DMS153 treated with DMSO at 0.1 percent for 48 hours (cell line): ENCODE results near the gene ALG12.

ENCODE experiments used
- DNase-seq: peaks from one replicate; lab custom pipeline; 2025; ENCODE audit not compliant: unreplicated experiment; lab: John Stamatoyannopoulos, UW

ALG12 gene

DNA sequence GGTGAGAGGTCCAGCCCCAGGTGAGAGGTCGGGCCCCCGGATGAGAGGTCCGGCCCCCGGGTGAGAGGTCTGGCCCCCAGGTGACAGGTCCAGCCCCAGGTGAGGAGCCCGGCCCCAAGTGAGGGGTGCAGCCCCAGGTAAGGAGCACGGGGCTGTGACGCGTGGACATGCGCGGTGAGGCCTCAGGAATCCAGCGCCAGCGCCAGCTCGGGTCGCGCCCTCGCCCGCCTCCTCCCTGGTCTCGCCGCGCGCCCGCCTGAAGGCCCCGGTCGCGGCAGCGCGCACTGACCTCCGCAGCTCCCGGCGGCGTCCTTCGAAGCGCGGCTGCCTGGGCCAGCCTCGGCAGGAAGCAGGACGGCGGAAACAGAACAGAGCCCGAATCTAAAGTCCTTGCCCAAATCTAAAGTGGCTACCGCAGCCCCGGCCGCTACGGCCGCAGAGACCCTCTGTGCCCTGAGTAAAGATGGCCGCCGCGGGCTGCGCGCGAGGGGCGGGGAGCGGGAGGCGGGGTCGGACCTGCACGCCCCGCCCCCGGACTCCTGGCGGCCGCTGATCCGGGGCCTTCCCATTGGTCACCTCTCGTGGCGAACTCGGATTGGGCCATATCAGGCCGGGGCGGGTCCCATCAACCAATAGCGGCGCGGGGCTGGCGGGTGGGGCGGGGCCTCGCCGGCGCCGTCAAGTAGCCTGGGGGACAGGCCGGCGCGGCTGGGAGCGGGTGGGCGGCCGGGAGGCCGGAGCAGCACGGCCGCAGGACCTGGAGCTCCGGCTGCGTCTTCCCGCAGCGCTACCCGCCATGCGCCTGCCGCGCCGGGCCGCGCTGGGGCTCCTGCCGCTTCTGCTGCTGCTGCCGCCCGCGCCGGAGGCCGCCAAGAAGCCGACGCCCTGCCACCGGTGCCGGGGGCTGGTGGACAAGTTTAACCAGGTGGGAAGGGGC is at the start of gene ALG12, which contains the start of gene CRELD2:
Gene ALG12 (minus strand): TSS at position 465 of the 937 bp plus-strand sequence. CDS start 4,673 bp downstream, outside the sequence.
Gene CRELD2 (plus strand): TSS at position 661 of the 937 bp plus-strand sequence. CDS start 136 bp downstream, at position 797.
- peak; percentile 92 for DNase-seq

DNA sequence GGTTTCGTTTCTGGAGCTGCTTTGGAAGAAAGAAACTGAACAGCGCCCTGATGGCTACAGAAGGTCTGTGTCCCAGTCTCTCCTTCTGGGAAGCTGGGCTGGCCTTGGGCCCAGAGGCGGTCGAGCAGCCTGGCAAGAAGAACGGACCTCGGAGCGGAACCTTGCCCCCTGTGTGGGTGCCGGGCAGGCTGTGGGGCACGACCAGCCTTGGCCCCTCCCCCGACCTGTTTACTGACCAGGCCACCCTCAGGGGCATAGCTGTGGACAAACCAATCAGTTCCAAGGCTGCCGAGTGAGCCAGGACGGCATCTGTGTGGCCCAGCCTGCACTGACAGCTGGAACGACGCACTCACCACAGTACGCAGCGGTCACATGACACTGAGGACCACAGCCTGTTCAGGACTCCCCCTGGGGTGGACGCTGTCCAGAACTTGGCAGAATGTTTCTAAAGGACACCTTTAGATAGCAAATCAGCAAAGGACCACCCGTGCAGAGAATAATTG is 49.5 kb upstream of the ALG12 start:
- DNase-seq, result no peak

DNA sequence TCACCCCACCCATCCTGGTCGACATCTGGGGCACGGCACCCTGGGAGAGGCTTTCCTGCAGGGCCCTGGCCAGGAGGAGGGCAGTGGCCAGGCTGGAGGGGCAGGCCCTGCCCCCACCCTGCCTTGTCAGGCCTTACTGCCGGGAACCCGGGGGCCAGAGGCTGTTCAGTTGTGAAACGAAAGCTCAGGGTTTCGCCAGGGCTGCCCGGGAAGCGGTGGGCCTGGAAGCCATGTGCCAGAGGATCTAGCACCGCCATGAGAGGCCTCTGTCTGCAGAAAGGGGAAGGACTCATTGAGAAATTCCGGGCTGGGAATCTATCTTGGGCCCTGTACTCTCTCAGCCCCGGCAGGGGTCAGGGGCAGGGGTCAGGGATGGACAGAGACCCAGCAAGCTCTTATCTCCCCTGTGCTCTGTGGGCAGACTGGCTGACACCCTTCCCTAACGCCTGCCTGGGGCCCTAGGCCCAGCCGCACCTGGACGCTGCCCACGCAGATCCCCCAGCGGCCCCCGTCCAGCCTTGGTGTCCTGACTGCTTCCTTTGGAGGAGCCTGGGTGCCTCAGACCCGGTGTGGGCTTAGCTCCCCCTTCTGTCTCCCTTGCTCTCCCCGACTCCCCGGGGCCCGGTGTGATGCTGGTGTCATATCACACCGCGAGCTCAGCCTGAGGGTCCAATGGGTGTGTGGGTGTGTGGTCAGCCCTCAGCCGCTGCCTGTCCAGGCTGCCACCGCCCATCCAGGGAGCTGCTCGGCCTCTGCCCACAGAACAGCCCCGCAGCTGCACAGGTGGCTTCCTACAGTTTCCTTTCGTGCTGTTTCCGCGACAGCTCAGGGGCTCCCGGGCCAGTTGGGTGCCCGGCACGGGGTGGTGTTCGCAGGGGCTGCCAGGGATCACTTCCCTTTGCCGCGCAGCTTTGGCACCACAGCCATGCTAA is 48.8 kb upstream of the ALG12 start:
- no peak for DNase-seq

DNA sequence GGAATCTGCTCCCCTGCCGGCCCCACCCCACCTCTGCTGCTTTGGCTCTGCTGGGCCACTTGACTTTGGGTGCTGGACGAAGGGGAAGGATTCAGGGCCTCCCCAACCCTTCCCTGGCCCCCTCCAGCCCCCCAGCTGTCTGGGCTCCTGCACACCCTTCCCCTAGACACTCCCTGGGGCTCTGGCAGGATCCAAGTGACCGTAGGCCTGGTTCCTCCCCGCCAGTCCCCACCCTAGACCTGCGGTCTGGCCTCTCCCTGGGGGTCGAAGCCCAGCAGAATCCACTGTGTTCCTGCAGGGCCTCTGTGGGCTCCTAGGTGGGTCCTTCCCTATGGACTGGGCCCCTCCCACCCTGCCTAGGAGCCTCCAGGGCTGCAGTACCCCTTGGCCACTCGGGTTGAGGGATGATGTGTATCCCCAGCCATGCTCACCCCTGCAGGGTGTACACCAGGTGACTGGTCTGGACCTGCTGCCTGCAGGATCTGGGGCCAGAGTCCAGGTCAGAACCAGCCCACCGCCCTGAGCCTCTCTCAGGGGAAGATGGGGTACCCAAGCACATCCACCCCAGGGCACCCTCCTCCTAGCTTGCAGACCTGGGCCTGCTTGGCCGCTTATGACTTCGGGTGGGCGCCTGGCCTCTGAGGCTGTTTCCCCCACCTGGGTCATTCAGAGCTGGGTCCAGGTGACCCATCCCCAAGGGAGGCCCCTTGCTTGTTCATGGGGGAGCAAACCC is 48.0 kb upstream of the ALG12 start:
- no peak for DNase-seq

DNA sequence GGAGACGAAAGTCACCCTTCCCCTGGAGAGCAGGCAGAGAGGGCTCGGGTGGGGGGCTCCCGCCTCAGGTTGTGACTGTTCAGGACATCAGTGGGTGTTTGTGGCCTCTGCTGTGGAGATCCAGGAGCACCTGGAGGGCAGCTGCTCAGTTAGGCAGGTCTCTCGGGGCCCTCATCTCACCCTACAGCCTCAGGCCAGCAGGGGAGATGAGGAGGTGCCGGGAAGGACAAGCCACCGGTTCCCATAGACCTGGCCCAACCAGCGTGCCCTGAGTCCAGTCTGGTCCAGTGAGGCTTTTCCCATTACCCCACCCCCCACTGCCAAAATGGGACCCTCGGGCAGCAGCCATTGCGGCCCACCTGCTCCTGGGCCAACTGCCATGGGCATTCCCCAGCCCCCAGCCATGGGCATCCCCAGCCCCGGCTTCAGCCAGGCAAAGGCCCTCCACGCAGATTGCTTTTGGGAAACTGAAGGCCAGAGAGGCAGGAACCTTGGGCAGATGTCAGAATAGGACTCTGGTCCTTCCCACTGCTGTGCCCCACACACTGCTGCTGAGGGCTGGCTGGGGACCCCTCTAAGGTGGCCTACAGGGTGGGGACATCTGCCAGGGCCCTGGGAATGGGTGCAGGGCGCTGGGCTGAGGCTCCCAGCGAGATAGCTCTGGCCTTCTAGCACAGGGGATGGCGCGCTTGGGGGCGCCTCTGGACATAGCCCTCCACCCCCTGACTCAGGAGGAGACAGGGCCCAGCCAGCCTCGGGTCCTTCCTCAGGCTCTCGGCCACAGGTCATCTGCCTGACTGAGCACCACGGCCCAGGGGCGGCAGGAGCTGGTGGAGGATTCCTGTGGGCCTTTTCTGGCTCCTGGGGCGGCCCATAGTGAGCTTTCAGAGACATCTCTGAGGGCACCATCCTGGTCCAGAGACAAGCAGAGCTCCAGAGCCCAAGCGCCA is 47.1 kb upstream of the ALG12 start:
- no peak for DNase-seq

DNA sequence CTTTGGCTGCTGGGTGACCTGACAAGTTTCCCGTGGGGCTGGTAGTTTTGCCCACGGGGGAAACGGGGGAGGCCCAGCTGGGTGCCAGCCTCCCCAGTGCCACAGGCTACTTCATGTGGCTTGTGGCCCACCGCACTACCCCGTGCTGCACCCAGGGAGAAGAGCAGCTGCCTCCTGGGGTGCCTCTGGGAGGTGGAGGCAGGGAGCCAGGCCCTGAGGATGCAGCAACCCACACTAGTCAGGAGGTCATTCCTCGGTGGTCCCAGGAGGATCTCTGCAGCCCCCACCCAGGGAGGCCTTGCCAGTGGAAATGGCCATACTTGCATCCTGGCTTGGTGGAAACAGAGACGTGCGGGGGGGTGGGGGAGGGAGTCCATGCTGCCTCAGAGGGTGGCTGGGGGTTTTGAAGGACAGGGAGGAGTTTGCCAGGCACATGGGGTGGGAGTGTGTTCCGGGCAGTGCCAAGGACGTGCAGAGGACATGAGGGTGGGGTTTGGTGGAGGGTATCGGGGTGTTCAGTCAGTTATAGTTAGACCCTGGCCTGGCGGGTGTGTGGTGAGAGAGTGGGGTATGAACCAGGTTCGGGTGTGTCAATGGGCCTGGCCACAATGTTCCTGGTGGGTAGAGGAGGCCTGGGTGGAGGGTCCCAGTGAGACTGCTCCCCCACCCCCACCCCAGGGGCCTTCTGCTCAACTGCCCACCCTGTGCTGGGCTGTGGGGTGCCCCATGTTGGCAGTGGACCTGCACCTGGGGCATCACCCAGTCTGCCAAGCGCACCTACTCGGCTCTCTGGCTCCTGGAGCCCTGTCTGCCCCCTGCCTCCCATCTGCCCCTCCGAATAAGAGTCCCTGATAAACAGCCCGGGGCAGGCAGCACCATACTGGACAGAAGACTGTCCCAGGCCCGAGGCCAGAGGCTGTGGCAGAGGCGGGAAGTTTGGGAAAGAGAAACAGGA is 46.2 kb upstream of the ALG12 start:
- DNase-seq, result no peak

DNA sequence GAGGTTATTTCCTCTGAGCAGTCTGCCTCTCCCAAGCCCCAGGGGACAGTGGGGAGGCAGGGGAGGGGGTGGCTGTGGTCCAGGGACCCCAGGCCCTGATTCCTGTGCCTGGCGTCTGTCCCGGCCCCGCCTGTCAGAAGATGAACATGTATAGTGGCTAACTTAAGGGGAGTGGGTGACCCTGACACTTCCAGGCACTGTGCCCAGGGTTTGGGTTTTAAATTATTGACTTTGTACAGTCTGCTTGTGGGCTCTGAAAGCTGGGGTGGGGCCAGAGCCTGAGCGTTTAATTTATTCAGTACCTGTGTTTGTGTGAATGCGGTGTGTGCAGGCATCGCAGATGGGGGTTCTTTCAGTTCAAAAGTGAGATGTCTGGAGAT is 45.4 kb upstream of the ALG12 start:
- DNase-seq, result no peak

DNA sequence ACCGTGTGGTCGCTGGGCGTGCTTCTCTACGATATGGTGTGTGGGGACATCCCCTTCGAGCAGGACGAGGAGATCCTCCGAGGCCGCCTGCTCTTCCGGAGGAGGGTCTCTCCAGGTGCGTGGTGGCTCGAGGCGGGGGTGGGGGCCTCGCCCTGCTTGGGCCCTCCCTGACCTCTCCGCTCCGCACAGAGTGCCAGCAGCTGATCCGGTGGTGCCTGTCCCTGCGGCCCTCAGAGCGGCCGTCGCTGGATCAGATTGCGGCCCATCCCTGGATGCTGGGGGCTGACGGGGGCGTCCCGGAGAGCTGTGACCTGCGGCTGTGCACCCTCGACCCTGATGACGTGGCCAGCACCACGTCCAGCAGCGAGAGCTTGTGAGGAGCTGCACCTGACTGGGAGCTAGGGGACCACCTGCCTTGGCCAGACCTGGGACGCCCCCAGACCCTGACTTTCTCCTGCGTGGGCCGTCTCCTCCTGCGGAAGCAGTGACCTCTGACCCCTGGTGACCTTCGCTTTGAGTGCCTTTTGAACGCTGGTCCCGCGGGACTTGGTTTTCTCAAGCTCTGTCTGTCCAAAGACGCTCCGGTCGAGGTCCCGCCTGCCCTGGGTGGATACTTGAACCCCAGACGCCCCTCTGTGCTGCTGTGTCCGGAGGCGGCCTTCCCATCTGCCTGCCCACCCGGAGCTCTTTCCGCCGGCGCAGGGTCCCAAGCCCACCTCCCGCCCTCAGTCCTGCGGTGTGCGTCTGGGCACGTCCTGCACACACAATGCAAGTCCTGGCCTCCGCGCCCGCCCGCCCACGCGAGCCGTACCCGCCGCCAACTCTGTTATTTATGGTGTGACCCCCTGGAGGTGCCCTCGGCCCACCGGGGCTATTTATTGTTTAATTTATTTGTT is 44.8 kb upstream of the ALG12 start:
- no peak for DNase-seq

DNA sequence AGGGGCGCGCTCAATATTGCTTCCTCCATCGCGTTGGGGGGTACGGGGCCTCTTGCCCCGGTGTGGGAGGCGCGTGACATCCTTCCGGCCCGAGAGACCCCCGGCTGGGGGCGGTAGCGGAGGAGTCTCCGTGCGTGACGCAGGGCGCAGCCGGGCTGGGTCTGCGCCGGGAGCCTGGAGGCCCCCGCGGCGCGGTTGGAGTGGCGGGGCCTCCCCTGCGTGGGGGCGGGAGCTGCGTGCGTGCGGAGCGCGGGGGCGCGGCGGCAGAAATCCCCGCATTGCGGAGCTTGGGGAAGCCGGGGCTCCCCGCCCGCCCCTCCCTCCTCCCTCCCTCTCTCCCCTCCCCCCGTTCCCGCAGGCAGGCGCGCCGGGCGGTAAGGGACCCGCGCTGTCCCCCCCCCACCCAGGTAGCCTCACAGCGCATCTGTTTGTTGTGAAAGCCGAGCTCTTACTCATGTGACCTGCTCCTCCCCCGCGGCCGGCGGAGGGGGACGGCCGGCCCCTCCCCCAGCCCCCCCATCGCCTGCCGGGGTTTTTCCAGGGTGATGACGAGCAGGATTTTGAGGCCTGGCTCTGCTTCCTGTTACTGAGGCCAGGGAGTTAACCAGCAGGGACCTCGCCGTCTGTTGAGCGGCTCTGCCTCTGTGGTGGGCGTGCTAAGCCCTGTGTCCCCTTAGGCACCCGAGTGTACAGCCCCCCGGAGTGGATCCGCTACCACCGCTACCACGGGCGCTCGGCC is 43.9 kb upstream of the ALG12 start:
- peak; percentile 48 for DNase-seq

DNA sequence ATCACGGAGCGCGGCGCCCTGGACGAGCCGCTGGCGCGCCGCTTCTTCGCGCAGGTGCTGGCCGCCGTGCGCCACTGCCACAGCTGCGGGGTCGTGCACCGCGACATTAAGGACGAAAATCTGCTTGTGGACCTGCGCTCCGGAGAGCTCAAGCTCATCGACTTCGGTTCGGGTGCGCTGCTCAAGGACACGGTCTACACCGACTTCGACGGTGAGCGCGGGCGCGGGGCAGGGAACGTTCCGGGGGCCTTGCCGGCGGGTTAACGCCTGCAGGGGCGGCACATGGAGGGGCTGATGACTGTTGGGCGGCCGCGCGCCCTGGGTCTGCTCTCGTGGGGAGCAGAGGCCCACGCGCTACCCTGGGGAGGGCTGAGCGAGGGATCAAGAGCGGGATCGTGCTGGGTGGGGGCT is 43.4 kb upstream of the ALG12 start:
- no peak for DNase-seq

DNA sequence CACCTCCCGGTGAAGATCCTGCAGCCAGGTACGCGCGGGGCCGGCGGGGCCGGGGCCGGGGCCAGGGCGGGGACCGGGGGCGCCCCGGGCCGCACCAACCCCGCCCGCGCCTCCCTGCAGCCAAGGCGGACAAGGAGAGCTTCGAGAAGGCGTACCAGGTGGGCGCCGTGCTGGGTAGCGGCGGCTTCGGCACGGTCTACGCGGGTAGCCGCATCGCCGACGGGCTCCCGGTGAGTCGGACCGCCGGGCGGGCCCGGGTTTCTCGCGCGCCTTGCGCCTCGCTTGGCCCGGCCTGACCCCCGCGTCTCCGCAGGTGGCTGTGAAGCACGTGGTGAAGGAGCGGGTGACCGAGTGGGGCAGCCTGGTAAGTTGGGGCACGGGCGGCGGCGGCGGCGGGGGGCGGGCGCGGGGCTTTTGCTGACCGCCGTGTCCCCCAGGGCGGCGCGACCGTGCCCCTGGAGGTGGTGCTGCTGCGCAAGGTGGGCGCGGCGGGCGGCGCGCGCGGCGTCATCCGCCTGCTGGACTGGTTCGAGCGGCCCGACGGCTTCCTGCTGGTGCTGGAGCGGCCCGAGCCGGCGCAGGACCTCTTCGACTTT is 42.9 kb upstream of the ALG12 start:
- no peak for DNase-seq

DNA sequence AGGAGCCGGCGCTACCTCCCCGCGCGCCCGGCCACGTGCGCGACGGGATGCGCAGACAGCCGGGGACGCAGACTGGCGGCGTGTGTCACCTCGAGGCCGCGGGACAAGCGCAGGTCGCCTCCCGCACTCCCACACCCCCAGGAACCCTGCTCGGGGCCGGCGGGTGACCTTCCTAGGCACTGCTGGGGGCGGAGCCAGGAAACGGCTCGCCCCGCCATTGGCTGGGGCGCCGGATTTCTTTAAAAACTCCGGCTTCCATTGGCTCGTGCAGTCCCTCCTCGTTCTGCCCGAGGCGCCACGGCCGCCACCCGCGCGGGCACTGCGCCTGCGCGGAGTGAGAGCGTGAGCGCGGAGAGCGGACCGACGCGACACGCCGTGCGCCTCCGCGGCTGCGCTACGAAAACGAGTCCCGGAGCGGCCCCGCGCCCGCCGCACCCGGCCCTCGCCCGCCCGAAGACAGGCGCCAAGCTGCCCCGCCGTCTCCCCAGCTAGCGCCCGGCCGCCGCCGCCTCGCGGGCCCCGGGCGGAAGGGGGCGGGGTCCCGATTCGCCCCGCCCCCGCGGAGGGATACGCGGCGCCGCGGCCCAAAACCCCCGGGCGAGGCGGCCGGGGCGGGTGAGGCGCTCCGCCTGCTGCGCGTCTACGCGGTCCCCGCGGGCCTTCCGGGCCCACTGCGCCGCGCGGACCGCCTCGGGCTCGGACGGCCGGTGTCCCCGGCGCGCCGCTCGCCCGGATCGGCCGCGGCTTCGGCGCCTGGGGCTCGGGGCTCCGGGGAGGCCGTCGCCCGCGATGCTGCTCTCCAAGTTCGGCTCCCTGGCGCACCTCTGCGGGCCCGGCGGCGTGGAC is 42.1 kb upstream of the ALG12 start, which contains the start of gene PIM3:
Gene PIM3 (plus strand): TSS at position 614 of the 846 bp plus-strand sequence. CDS start 176 bp downstream, at position 790.
- peak; percentile 80 for DNase-seq

DNA sequence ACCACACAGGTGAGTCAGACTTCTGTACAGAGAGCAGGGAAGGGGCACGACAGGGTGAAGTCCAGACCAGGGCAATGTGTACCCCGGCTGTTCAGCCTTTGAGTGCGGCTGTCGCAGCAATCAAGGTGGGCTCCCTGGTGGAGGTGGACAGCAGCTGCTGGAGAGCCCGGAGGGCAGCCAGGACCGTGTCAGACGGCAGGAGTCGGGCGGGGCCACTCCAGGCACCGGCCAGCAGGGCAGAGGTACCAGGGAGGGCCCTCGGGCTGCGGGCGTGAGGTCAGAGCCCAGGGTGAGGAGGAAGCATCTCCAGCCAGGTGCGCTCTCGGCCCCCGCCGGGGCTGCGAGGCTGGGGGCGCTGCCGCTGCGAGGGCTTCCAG is 41.5 kb upstream of the ALG12 start:
- DNase-seq, result no peak

DNA sequence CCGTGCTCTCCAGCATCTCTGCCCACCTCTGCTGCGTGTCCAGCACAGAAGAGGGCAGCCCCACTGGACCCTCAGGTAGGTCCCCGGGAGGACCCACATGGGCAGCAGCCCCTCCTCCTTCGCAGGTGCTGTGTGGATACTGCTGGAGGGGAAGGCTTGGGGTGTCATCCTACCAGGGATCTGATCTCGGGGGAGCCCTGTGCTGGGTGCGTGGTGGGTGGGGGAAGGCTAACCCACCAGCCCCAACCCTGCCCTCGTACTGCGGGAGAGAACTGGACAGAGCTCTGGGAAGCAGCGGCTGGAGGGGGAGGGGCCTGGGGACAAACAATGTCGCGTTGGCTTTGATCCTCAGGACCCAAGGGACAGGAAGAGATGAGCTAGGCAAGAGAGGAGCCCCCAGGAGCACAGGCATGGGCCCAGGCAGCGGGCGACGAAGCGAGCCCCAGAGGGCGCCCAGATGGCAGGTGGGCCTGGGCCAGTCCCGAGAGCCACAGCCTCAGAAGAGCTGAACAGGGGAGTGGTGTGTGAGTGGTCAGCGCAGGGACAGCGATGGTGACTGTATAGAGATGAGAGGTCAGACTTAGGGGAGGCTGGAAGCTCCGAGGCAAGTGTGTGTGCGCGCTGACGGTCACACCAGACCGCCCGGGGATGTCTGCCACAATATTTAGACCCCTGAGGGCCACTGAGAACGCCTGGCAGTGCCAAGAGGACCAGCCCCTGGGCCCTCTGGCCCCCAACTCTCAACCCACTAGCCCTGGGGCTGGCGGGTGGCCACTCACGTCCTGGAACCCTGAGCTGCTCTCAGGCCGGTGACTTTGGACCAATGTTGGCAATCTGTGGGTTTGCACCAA is 40.9 kb upstream of the ALG12 start:
- DNase-seq, result no peak
